OCI-LY3 (cell line): ENCODE measurements around the gene FES.

Source experiments
- EZH2phosphoT487 ChIP-seq: fragments of 200-600 bp; shearing (Covaris generic); IDR thresholded peaks from 2 replicates; pipeline ENCODE4 v1.6.1; 2018; ENCODE audit warnings: antibody characterized with exemption, mixed run types, low read depth
- TF ChIP-seq, protein P1 (sequence below): fragments of 200-600, 300-600 bp; sonication (generic); IDR thresholded peaks from 2 replicates; pipeline ENCODE4 v1.5.1; 2014; ENCODE audit warnings: antibody characterized with exemption, low read length, low read depth

DNA sequence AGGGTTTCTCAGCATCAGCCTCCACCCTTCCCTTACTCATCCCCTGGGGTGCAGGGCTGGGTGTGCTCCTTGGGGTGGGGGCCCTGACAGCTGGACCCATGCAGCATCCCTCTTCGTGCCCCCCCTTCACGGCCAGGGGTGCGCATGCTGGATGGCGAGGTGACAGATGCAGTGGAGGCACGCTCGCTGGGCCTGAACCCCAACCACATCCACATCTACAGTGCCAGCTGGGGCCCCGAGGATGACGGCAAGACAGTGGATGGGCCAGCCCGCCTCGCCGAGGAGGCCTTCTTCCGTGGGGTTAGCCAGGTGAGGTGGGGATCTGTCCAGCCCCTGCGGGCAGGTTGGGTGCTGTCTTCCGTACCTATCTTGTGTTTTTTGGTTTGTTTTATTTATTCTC is 6.3 kb upstream of the FES start:
- TF ChIP-seq, protein P1, sequence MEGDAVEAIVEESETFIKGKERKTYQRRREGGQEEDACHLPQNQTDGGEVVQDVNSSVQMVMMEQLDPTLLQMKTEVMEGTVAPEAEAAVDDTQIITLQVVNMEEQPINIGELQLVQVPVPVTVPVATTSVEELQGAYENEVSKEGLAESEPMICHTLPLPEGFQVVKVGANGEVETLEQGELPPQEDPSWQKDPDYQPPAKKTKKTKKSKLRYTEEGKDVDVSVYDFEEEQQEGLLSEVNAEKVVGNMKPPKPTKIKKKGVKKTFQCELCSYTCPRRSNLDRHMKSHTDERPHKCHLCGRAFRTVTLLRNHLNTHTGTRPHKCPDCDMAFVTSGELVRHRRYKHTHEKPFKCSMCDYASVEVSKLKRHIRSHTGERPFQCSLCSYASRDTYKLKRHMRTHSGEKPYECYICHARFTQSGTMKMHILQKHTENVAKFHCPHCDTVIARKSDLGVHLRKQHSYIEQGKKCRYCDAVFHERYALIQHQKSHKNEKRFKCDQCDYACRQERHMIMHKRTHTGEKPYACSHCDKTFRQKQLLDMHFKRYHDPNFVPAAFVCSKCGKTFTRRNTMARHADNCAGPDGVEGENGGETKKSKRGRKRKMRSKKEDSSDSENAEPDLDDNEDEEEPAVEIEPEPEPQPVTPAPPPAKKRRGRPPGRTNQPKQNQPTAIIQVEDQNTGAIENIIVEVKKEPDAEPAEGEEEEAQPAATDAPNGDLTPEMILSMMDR: no peak
- TF ChIP-seq EZH2phosphoT487: no peak
